Liver (tissue), 9 donors: ENCODE results near the gene ETV6. TPM values are rescaled to one million over a fixed set of nuclear protein-coding genes. Genes with fewer than 3 reads are reported as not detected.

Source experiments
- DNase-seq: peaks from one replicate; pipeline ENCODE4 v3.0.0-alpha.2; 2017; ENCODE audit warnings: low spot score
- H3K27ac ChIP-seq, 2 donors: one replicate each; pipeline ENCODE4 v1.7.0; 2013; ENCODE audit warnings: inconsistent platforms in 2 of 2, low read length in 2 of 2, control low read depth in 1 of 2, low read depth in 1 of 2, mild to moderate bottlenecking in 1 of 2
- H3K27me3 ChIP-seq, 4 donors: one replicate each; pipeline versions ENCODE4 v1.6.1 to v1.7.0; 2013; ENCODE audit warnings: low read length in 3 of 4, inconsistent platforms in 1 of 4, mild to moderate bottlenecking in 1 of 4, moderate library complexity in 1 of 4; ENCODE audit not compliant: control insufficient read depth in 4 of 4, insufficient read depth in 4 of 4
- H3K36me3 ChIP-seq, 4 donors: one replicate each; pipeline versions ENCODE4 v1.6.1 to v1.7.0; 2013; ENCODE audit warnings: low read length in 3 of 4, mild to moderate bottlenecking in 3 of 4, low read depth in 1 of 4, moderate library complexity in 1 of 4; ENCODE audit not compliant: control insufficient read depth in 4 of 4, insufficient read depth in 3 of 4
- H3K4me1 ChIP-seq, 4 donors: one replicate each; pipeline versions ENCODE4 v1.6.1 to v1.7.0; 2013; ENCODE audit warnings: low read length in 3 of 4, mild to moderate bottlenecking in 3 of 4, moderate library complexity in 1 of 4; ENCODE audit not compliant: control insufficient read depth in 4 of 4, insufficient read depth in 4 of 4
- H3K4me3 ChIP-seq, 3 donors: one replicate each; pipeline versions ENCODE4 v1.6.1 to v1.7.0; 2013; ENCODE audit warnings: low read length in 3 of 3, control low read depth in 1 of 3, low read depth in 1 of 3, mild to moderate bottlenecking in 1 of 3
- H3K9ac ChIP-seq, 2 donors: one replicate each; pipeline ENCODE4 v1.7.0; 2013; ENCODE audit warnings: low read length in 2 of 2, mild to moderate bottlenecking in 2 of 2, moderate library complexity in 2 of 2, control low read depth in 1 of 2, low read depth in 1 of 2
- H3K9me3 ChIP-seq, 4 donors: one replicate each; pipeline versions ENCODE4 v1.6.1 to v1.7.0; 2013; ENCODE audit warnings: low read length in 3 of 4; ENCODE audit not compliant: control insufficient read depth in 4 of 4
- EGR1 ChIP-seq, 2 donors: IDR thresholded peaks; 2 replicates each; pipeline ENCODE4 v1.6.1; 2016 to 2018; ENCODE audit warnings: antibody characterized with exemption in 2 of 2, low read depth in 2 of 2
- FOXA1 ChIP-seq: IDR thresholded peaks from 2 replicates; pipeline ENCODE4 v1.6.1; 2016; ENCODE audit warnings: antibody characterized with exemption
- FOXA2 ChIP-seq: IDR thresholded peaks from 2 replicates; pipeline ENCODE4 v1.6.1; 2016; ENCODE audit warnings: antibody characterized with exemption
- GABPA ChIP-seq, 2 donors: IDR thresholded peaks in 1 of 2; conservative IDR thresholded peaks in 1 of 2; 2 replicates each; pipeline ENCODE4 v1.6.1; 2016; ENCODE audit warnings: antibody characterized with exemption in 2 of 2, mild to moderate bottlenecking in 1 of 2, moderate library complexity in 1 of 2
- HNF4A ChIP-seq, 2 donors: conservative IDR thresholded peaks; 2 replicates each; pipeline ENCODE4 v1.6.1; 2016; ENCODE audit warnings: antibody characterized with exemption in 2 of 2, mild to moderate bottlenecking in 2 of 2
- NR2F2 ChIP-seq: IDR thresholded peaks from 2 replicates; pipeline ENCODE4 v1.6.1; 2016; ENCODE audit warnings: antibody characterized with exemption
- RAD21 ChIP-seq, 2 donors: IDR thresholded peaks; 2 replicates each; pipeline ENCODE4 v1.6.1; 2016; ENCODE audit warnings: antibody characterized with exemption in 2 of 2, mild to moderate bottlenecking in 2 of 2
- RXRA ChIP-seq, 2 donors: IDR thresholded peaks; 2 replicates each; pipeline ENCODE4 v1.6.1; 2017 to 2018; ENCODE audit warnings: antibody characterized with exemption in 2 of 2, mild to moderate bottlenecking in 1 of 2
- TAF1 ChIP-seq: conservative IDR thresholded peaks from 2 replicates; pipeline ENCODE4 v1.6.1; 2016; ENCODE audit warnings: antibody characterized with exemption, mild to moderate bottlenecking
- YY1 ChIP-seq: IDR thresholded peaks from 2 replicates; pipeline ENCODE4 v1.6.1; 2016; ENCODE audit warnings: antibody characterized with exemption, mild to moderate bottlenecking
- WGBS: extraction: QIAGEN DNeasy Blood & Tissue Kit; methylation state at CpG from one replicate; pipeline ENCODE4 v1.1.7; 2013; 5-methylcytosine and 5-hydroxymethylcytosine counted together
- polyA plus RNA-seq, 2 donors: library from polyadenylated mRNA; stranded (reverse) in 1 of 2; unstranded in 1 of 2; fragments of 200-250 nt in 1 of 2; fragments of >200 nt in 1 of 2; fragmentation: Nextera tagmentation in 1 of 2; extraction: Ambion mirVana in 1 of 2; gene quantifications; one replicate each; pipeline versions ENCODE4 v1.2.1 to v1.2.3, GENCODE V29; 2013 to 2015
- total RNA-seq, 2 donors: library from RNA; depleted of rRNA; stranded (reverse); fragments of >200 nt; gene quantifications; one replicate each; pipeline ENCODE4 v1.2.3, GENCODE V29; 2014
- TF ChIP-seq, protein P1 (sequence below): fragments of 150-350 bp; IDR thresholded peaks from 2 replicates; pipeline ENCODE4 v1.5.1; 2017; ENCODE audit warnings: improper control_type of control experiment, low read depth, low read length; ENCODE audit not compliant: missing input control
- TF ChIP-seq, protein P2 (sequence below): IDR thresholded peaks from 2 replicates; pipeline ENCODE4 v1.6.1; 2016; ENCODE audit warnings: antibody characterized with exemption
- TF ChIP-seq, protein P3 (sequence below): IDR thresholded peaks from 2 replicates; pipeline ENCODE4 v1.6.1; 2016; ENCODE audit warnings: antibody characterized with exemption, mild to moderate bottlenecking
- TF ChIP-seq, protein P4 (sequence below): IDR thresholded peaks from 2 replicates; pipeline ENCODE4 v1.6.1; 2016; ENCODE audit warnings: antibody characterized with exemption
- donor health status: healthy.
- donor health status: healthy.
- donor health status: healthy.
- donor health status: healthy.
- donor health status: healthy.

The ETV6 gene
- total and polyA plus RNA-seq, 4 donors = 2.0 to 6.2 (median 3.5) TPM

DNA sequence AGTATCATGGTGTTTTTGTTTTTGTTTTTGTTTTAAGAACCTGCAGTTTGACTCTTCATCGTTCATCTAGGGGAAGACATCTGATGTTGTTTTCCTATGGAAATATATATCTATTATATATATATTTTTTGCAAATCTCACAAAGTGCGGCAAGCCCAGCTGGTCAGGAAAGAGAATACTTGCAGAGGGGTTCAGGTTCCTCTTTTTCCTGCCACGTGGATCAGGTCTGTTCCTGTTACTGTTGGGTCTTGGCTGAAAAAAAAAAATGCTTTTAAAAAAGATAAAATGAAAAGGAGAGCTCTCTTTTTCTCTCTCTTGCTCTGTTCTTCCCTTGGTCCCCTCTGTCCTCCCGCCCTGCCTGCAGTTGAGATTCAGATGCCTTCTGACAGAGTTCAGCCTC, 241.9 kb downstream of the ETV6 start:
- WGBS = 91% methylated on average over 4 of the region's 4 CpGs
- Histone ChIP-seq H3K4me1 (peaks cover 0 to 2% (median 0%) of the 10 kb centered on the region in 4 donors), H3K4me3 (no peak overlapping the region), H3K27ac (no peak overlapping the region), H3K27me3 (no peaks in the 10 kb centered on the region), H3K36me3 (peaks cover 2 to 32% (median 15%) of the 10 kb centered on the region in 4 donors), H3K9ac (no peak overlapping the region), H3K9me3 (no peaks in the 10 kb centered on the region)
- TF ChIP-seq FOXA1 (no peak), YY1 (no peak), RXRA (IDR thresholded peaks at IDR 0.05) (no peak)
- no peak for DNase-seq

DNA sequence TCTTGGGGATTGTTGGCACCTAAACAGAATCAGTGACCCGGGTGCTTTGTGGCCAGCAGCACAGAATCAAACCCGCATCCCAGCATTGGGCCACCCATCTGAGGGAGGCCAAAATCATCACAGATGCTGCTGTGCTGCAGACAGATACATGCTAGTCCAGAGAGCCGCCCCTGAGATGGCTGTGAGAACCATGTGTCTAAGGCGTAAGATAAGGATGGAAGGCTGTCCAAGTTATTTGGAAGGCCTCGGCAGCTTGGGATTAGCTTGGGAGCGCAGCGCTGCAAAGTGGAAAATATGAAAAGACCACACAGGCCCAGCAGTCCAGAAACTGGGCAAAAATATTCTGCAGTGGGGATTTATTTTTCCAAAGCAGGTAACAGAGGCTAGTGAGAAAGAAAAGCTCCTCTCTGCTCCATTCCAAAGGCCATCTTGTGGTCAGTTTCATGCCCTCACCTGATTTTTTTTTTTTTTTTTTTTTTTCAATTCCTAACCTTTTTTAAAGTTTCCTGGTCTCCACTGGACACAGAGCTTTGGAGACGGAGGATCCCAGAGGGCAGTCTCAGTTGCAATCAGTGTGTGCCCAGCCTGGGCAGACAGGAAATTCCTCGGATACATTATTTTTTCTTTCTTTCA, 242.4 kb downstream of the ETV6 start:
- Histone ChIP-seq H3K4me3 (no peak overlapping the region), H3K4me1 (no peaks in the 10 kb centered on the region), H3K27me3 (no peaks in the 10 kb centered on the region), H3K9ac (no peak overlapping the region), H3K27ac (no peak overlapping the region), H3K36me3 (peaks cover 2 to 30% (median 15%) of the 10 kb centered on the region in 4 donors), H3K9me3 (no peaks in the 10 kb centered on the region)
- WGBS = 88% methylated on average over 9 of the region's 9 CpGs
- no peak for DNase-seq
- TF ChIP-seq RXRA (IDR thresholded peaks at IDR 0.05) = no peak
- TF ChIP-seq YY1 = no peak
- TF ChIP-seq FOXA2 = no peak
- TF ChIP-seq NR2F2 = peak; percentile 57
- TF ChIP-seq GABPA (IDR thresholded peaks at IDR 0.05 in 1 of 2, conservative IDR thresholded peaks at IDR 0.05 in 1 of 2) = no peak
- no peak for TF ChIP-seq EGR1 (IDR thresholded peaks at IDR 0.05; ENCODE audit: low read depth in 2 of 2)
- no peak for TF ChIP-seq TAF1
- no peak for TF ChIP-seq FOXA1
- TF ChIP-seq, protein P1, sequence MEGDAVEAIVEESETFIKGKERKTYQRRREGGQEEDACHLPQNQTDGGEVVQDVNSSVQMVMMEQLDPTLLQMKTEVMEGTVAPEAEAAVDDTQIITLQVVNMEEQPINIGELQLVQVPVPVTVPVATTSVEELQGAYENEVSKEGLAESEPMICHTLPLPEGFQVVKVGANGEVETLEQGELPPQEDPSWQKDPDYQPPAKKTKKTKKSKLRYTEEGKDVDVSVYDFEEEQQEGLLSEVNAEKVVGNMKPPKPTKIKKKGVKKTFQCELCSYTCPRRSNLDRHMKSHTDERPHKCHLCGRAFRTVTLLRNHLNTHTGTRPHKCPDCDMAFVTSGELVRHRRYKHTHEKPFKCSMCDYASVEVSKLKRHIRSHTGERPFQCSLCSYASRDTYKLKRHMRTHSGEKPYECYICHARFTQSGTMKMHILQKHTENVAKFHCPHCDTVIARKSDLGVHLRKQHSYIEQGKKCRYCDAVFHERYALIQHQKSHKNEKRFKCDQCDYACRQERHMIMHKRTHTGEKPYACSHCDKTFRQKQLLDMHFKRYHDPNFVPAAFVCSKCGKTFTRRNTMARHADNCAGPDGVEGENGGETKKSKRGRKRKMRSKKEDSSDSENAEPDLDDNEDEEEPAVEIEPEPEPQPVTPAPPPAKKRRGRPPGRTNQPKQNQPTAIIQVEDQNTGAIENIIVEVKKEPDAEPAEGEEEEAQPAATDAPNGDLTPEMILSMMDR = no peak
- TF ChIP-seq, protein P2, sequence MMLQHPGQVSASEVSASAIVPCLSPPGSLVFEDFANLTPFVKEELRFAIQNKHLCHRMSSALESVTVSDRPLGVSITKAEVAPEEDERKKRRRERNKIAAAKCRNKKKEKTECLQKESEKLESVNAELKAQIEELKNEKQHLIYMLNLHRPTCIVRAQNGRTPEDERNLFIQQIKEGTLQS = no peak
- TF ChIP-seq, protein P3, sequence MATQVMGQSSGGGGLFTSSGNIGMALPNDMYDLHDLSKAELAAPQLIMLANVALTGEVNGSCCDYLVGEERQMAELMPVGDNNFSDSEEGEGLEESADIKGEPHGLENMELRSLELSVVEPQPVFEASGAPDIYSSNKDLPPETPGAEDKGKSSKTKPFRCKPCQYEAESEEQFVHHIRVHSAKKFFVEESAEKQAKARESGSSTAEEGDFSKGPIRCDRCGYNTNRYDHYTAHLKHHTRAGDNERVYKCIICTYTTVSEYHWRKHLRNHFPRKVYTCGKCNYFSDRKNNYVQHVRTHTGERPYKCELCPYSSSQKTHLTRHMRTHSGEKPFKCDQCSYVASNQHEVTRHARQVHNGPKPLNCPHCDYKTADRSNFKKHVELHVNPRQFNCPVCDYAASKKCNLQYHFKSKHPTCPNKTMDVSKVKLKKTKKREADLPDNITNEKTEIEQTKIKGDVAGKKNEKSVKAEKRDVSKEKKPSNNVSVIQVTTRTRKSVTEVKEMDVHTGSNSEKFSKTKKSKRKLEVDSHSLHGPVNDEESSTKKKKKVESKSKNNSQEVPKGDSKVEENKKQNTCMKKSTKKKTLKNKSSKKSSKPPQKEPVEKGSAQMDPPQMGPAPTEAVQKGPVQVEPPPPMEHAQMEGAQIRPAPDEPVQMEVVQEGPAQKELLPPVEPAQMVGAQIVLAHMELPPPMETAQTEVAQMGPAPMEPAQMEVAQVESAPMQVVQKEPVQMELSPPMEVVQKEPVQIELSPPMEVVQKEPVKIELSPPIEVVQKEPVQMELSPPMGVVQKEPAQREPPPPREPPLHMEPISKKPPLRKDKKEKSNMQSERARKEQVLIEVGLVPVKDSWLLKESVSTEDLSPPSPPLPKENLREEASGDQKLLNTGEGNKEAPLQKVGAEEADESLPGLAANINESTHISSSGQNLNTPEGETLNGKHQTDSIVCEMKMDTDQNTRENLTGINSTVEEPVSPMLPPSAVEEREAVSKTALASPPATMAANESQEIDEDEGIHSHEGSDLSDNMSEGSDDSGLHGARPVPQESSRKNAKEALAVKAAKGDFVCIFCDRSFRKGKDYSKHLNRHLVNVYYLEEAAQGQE = no peak
- TF ChIP-seq HNF4A (conservative IDR thresholded peaks at IDR 0.05) = no peak
- TF ChIP-seq, protein P4, sequence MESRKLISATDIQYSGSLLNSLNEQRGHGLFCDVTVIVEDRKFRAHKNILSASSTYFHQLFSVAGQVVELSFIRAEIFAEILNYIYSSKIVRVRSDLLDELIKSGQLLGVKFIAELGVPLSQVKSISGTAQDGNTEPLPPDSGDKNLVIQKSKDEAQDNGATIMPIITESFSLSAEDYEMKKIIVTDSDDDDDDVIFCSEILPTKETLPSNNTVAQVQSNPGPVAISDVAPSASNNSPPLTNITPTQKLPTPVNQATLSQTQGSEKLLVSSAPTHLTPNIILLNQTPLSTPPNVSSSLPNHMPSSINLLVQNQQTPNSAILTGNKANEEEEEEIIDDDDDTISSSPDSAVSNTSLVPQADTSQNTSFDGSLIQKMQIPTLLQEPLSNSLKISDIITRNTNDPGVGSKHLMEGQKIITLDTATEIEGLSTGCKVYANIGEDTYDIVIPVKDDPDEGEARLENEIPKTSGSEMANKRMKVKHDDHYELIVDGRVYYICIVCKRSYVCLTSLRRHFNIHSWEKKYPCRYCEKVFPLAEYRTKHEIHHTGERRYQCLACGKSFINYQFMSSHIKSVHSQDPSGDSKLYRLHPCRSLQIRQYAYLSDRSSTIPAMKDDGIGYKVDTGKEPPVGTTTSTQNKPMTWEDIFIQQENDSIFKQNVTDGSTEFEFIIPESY = no peak
- TF ChIP-seq RAD21 (IDR thresholded peaks at IDR 0.05) = peak; percentile 56 to 57
